Germinal center (tissue), 1 donor: ENCODE data around the gene MEGF11.

ENCODE experiments used
- DNase-seq: peaks from one replicate; pipeline ENCODE4 v3.0.0; 2012; ENCODE audit warnings: mixed read lengths, low spot score

The MEGF11 gene

GRCh38 chr15:66253418-66254088, at the start of gene MEGF11:
MEGF11 (minus strand) TSS chr15:66253750; CDS start chr15:66128403, 125,347 bp downstream.
- no peak for DNase-seq

GRCh38 chr15:66302489-66303278, 49.1 kb upstream of the MEGF11 start:
- no peak for DNase-seq

DNA sequence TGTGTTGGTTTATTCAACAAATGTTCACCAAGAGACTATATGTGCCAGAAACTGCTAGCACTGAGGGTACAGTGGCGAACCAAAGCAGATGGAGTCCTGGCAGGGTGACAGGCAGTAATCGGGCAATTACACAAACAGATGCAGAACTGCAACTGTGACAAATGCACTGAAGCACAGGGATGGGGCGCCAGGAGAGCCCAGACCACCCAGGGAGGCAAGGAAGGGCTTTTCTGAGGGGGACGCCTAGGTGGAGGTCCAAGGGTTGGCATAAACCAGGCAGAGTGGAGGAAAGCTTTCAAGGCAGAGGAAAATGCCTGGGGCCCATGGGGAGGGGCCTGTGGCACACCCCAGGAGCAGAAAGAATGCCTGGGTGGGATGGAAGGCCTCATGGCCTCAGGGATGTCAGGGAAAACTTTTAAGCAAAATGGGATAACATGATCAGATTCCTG, 45.3 kb upstream of the MEGF11 start:
- DNase-seq = no peak

DNA sequence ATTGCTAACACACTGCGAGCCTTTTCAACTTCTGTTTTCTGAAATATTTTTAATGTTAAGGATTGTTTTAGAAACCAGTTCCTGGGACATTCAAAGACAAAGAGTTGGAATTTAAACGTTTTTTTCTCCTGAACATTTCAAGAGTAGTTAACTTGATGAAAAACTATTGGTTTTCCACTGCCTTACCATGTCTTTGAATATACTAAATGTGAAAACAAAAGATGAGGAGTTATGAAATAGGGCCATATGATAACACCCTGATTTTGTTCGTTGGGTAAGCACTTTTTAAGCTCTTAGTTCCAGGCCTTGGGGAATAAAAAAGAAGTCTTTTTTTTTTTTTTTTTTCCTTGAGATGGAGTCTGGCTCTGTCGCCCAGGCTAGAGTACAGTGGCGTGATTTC, 42.6 kb upstream of the MEGF11 start:
- no peak for DNase-seq

DNA sequence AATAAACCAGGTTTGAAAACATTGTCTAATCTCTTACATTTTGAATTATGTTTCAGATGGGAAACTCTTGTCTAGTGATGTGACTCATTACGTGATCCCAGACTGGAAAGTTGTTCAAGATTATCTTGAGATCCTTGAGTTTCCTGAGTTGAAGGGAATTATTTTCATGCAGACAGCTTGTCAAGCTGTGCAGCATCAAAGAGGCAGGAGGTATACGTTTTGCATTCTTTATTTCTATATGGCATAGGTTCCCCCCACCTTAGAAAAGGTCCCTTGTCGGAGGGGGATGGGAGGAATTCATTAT, 41.3 kb upstream of the MEGF11 start:
- DNase-seq = no peak

GRCh38 chr15:66294157-66294931, 40.8 kb upstream of the MEGF11 start:
- peak; percentile 48 for DNase-seq

- peak; percentile 85 for DNase-seq
Observed at GRCh38 chr15:66293419-66294156, 40.0 kb upstream of the MEGF11 start, which contains the start of gene DIS3L. DIS3L (plus strand) TSS chr15:66293568; CDS start chr15:66293597, 29 bp downstream.

DNA sequence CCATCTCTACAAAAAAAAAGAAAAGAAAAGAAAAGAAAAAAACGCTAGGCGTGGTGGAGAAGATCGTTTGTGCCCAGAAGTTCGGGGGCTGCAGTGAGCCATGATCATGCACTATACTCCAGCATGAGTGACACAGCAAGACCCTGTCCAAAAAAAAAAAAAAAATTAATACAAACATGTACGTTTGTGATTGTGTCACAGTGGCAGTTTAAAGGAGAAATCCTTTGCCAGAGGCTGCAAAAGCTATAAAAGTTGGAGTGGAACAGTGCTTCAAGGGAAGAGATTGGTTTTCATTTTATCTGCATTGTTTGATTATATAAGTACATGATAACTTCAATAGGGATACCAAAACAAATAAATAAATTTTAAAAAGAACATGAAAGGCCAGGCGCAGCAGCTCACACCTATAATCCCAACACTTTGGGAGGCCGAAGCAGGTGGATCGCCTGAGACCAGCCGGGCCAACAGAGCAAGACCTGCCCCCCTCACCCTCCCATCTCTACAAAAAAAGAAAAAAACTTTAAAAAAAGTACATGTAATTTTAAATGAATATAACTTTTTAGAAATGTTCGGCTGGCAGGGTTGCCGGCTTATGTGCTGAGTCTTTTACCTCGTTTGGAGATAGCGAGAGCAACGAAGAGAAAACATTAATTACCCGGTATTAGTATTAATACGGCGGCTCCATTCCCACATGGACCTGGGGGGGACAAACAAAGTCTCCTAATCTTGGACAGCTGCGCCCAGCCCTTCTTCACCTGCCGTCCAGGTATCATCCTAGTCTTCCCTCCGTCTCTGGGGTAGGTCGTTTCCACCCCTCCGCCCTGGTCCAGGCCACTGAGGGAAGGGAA, 39.2 kb upstream of the MEGF11 start:
- no peak for DNase-seq

- DNase-seq = no peak
Observed at GRCh38 chr15:66291816-66292570, 38.4 kb upstream of the MEGF11 start.

- DNase-seq = no peak
Observed at GRCh38 chr15:66290518-66290917, 37.0 kb upstream of the MEGF11 start.

DNA sequence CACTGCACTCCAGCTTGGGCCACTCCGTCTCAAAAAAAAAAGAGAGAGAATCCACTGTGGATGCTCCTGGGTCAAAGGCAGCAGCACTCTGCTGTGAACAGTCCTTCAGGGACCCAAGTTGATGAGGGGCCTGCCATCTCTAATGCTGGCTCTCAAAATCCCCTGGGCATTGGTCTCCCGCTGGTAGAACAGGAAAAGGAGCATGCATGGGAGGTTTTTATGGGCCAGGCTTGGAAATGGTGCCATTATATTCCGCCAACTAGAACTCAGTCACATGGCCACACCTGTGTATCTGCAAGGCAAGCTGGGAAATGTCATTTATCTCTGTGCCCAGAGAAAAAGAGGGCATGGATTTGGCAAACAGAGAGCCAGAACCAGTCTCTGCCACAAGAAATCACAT, 36.5 kb upstream of the MEGF11 start:
- no peak for DNase-seq

- DNase-seq = no peak
Observed at GRCh38 chr15:66288551-66289185, 35.1 kb upstream of the MEGF11 start.

DNA sequence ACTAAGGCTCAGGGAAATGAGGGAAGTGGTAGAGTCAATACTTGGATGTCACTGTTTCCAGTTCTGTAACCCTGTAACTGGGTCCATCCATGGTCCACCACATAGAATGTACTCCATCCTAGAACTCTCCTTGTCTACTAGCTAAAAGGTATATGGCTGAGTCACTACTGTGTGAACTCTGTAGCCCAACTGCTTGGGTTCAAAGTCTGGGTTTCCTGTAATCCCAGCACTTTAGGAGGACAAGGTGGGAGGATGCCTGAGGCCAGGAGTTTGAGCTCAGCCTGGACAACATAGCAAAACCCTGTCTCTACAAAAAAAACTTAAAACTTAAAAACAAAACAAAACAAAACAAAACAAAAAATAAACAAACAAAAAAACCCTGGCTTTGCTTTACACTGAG, 34.5 kb upstream of the MEGF11 start:
- DNase-seq = no peak

DNA sequence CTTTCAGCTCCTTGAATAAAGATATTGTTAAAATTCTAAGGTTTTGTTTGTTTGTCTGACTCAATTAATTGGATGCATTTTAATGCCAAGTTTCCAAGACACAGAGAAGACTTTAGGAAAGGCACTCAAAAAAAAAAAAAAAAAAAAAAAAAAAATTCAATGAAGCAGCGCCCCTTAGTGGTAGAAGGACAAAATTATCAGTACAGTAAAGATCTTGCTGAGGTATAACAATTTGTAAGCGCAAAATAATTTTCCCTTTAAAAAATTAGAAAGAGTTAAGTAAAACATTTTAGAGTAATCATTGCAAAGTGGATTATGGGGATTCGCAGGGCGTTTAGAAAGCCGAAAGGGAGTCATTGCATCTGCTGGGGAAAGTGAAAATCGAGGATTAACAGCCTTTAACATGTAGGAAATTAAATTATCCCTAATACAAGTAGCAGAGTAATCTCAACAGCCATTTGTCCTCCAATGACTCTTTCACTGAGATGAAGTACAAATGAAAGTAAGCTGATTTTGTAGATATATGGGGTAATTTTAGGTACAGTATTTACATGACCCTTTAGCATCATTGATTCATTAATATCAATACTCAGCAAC, 34.0 kb upstream of the MEGF11 start:
- DNase-seq = peak; percentile 25

DNA sequence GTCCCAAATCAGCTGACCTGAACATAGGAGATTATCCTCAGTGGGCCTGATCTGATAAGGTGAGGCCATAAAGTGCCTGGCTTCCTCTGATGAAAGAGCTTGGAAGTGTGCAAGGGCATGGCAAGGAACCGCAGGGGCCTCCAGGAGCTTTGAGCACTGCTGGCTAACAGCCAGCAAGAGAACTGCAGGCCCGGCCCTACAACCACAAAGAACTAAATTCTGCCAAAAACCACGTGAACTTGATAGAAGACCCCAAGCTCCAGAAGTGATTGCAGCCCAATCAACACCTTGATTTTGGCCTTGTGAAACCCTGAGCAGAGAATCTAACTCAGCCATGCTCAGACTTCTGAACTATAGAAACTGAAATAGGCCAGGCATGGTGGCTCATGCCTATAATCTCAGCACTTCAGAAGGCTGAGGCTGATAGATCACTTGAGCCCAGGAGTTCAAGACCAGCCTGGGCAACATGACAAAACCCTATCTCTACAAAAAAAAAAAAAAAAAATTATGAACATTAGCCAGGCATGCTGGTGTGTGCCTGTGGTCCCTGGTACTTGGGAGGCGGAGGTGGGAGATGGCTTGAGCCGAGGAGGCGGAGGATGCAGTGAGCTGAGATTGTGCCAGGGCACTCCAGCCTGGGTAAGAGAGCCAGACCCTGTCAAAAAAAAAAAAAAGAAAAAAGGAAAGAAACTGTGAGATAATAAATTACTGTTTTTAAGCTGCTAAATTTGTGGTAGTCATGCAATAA, 32.2 kb upstream of the MEGF11 start:
- no peak for DNase-seq

DNA sequence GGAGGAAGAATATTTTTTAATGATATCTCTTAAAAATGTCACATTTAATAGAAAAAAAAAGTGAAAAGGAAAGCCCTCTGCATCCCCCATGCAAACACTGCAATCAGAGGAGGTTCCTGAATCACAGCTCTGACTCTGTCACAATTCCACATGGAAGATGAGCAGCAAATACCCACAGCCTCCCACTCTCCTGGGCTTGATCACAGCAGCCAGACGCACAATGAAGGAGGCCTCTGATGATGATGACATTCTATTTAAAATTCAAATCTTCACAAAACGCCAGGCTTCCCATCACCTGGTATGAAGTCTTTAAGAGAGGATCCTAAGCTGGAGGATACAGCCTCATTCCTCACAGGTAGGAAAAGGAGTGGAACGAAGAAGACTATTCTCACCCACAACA, 30.7 kb upstream of the MEGF11 start:
- no peak for DNase-seq

DNA sequence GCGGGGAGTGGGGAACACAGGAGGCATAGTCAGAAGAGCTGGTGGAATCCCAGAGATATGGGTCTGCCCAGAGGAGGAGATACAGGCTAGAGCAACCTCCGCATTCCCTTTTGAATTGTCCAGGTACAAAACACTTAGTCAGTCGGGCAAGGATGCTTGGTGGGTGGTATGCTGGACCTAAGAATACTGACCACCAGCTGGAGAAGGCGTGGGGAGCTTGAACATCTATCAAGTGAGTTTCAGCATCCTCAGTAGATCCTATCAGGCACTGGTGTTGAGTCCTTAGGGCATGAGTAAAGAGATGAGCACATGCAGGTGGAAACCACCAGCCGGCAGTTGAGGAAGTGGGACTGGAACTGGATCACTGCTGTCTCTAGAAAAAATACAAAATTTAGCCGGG, 25.1 kb upstream of the MEGF11 start:
- no peak for DNase-seq

DNA sequence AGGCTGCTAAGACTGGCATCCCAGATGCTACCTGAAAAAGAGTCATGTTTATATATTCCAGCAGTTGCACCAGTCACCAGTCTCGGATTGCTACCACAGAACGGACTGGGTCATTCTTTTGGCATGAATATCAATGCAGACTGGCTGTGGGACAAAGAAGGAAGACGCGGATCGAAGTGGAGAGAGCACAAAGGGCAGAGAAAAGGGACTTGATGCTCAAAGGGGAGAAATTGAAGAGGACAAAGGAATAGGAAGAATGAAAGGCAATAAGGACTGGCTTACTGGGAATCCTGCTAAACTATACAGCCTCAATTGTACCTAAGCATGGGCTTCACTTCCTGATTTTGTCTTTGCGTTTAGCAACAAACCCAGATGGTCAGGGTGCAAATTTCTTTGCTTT, 24.5 kb upstream of the MEGF11 start:
- DNase-seq = no peak

DNA sequence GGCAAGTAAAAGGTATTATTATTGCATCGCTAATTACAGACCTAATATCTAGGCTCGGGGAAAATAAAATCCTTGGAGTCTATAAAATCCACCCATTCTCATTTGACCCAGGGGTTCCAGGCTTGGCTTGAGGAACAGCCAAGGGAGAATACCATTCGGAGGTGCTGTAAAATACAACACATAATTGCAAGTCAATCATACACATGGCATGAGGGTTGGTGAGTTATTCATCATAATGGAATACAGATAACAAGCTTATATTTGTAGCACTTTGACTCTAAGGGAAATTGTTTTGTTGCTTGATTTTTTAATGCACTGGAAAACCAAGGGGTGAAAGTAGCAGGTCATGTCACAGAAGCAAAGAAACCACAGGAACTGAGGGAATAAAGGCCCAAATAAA, 23.0 kb upstream of the MEGF11 start:
- no peak for DNase-seq
